Dermis blood vessel endothelial cell (primary cell): ENCODE measurements around the gene SNX15. TPM values are rescaled to one million over a fixed set of nuclear protein-coding genes. Genes with fewer than 3 reads are reported as not detected.
A peak's percentile ranks its signal among the peaks of the same experiment; 100 is the strongest.
"Not testable (repeated sequence)": the region's sequence is repeated elsewhere in the genome, so short reads cannot be mapped to it uniquely, and the experiment has no call there.

Experiments
- DNase-seq: peaks from one replicate; pipeline ENCODE4 v3.0.0; 2010
- total RNA-seq: library from RNA; depleted of rRNA; stranded (reverse); fragments of >200 nt; gene quantifications from 2 replicates; pipeline ENCODE4 v1.2.3, GENCODE V29; 2014

The SNX15 gene
- total RNA-seq = 13.1 and 16.5 TPM in 2 replicates

DNA sequence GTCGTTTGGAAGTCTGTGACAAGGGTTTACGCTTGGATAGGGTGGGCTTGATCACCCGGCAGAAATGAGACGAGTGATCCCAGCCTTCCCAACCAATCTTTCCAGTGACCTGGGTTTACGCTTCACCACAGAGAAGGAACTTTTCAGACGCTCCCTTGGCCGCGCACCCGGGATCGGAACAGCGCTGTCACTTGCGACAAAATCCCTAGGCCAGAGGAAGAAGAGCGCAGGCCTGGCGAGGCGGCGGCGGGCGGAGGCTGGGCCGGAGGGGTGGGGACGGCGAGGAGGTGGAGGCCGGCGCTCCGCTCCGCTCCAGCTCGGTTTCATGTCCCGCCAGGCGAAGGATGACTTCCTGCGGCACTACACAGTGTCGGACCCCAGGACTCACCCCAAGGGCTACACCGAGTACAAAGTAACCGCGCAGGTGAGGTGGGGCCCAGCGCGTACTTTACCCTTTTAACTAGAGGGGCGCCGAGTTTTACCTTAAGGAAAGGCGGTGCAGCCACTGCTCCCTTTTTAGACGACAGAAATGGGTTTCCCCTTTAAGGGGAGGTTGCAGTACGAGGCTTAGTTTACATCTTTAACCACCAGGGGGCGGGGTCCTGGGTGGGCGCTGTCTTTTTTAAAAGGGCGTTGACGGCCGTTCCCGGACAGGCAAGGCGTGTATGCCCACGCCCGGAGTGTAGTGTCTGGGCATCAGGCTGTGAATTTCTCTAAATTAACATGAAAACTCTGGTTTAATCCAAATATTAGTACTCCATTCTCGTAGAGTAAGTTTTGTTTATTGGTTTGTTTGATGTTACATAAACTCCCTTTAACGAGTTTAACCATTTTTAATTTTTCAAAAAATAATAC is at the start of gene SNX15:
Gene SNX15 (plus strand): TSS at position 227 of the 855 bp plus-strand sequence. CDS start 99 bp downstream, at position 326.
- DNase-seq = peak; percentile 97

DNA sequence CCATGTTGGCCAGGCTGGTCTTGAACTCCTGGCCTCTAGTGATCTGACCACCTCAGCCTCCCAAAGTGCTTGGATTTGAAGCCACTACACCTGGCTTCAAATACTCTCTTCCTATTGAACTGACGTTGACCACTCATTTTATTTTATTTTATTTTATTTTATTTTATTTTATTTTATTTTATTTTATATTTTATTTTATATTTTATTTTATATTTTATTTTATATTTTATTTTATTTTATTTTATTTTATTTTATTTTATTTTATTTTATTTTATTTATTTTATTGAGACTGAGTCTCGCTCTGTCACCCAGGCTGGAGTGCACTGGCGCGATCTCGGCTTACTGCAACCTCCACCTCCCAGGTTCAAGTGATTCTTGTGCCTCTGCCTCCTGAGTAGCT is 43.9 kb upstream of the SNX15 start:
- DNase-seq = not testable (repeated sequence)

- no peak for DNase-seq
Observed at GRCh38 chr11:64987998-64988854, 39.0 kb upstream of the SNX15 start.

GRCh38 chr11:64989416-64989815 is 37.8 kb upstream of the SNX15 start:
- DNase-seq = no peak

DNA sequence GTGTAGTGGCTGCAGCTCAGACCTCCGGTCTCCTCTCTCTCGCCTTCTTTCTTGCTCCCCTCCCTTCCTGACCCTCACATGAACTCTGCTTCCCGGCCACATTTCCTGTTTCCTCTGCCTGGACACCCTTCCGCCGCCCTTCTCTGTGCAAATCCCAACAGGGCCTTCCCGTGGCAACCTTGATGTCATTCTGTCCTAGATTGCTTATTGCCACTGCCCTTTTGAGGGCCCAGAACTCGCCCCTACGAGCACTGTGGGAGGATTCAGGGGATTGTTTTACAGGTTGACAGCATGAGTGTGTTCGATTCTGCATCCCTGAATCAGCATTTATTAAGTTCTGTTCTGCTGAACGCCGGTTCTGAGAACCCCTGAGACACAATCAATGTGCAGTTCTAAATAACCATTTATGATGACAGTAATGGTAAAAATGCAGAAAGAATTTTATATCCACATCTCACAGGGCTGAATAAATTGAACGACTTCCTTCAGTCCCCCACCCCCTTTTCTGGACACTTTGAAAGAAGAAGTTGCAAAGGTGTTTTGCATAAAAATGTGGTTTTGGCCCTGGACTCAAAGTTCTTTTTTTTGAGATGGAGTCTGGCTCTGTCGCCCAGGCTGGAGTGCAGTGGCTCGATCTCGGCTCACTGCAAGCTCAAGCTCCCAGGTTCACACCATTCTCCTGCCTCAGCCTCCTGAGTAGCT is 36.9 kb upstream of the SNX15 start:
- peak; percentile 51 for DNase-seq

DNA sequence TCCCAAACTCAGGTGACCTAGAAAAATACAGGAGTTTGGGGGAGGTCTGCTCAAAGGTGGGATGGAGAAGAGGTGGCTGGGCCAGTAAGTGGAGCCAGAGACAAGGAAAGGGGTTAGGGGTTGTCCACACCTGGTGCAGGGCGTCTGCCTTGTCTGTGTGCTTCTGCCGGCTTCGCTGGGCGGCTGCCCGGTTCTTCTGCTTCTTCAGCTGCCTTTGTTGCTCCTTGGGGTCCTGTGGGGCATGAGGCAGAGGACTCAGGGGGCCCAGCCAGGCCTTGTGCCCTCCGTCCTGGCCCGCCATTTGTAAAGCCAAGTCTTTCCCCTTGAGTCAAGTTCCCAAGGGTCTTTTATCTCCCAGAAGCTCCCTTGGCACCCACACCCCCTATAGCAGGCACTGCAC is 32.9 kb upstream of the SNX15 start:
- no peak for DNase-seq

DNA sequence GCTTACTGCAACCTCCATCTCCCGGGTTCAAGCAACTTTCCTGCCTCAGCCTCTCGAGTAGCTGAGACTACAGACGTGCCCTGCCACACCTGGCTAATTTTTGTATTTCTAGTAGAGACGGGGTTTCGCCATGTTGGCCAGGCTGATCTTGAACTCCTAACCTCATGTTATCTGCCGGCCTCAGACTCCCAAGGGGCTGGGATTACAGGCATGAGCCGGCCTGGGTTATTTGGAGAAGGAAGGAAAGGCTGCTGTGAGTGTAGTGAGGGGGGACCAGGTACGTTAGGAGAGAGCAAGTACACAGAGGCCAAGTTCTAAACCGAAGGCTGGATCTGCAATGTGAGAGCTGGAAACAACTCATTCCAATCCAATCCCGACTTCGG is 30.9 kb upstream of the SNX15 start:
- DNase-seq = no peak

DNA sequence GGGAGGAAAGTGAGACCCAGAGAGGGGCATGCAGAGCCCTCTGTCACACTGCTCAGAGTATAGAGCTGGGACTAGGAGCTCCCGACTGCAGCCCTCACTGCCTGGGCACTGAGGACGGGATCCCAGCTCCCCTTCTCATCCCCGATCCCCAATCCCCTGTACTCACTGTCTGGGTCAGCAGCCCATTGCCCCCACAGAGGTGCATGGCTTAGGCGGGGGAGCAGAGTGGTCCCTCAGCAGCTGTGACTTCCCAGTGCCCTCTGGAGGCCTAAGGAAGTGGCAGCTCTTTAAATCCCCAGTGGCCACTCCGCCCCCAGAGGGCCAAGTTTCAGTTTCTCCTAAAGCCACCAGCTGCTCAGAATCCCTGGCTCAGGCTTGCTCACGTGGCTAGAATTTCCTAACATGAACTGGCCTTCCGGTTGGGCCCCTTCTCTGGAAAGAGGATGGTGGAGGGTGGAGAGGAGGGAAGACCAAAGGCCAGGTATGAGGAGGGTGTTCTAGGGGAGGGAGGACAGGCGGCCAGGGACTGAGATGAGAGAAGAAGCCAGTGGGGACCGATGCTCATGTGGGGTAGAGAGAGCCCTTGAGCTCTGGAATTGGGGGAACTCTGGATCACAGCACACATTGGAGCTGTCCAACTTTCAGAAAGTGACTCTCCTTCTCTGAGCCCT is 30.4 kb upstream of the SNX15 start, which contains the start of gene BATF2:
Gene BATF2 (minus strand): TSS at position 262 of the 671 bp plus-strand sequence. CDS start 57 bp downstream, at position 205.
- DNase-seq = peak; percentile 62

- DNase-seq = no peak
Observed at GRCh38 chr11:64998141-64998540, 29.1 kb upstream of the SNX15 start.

DNA sequence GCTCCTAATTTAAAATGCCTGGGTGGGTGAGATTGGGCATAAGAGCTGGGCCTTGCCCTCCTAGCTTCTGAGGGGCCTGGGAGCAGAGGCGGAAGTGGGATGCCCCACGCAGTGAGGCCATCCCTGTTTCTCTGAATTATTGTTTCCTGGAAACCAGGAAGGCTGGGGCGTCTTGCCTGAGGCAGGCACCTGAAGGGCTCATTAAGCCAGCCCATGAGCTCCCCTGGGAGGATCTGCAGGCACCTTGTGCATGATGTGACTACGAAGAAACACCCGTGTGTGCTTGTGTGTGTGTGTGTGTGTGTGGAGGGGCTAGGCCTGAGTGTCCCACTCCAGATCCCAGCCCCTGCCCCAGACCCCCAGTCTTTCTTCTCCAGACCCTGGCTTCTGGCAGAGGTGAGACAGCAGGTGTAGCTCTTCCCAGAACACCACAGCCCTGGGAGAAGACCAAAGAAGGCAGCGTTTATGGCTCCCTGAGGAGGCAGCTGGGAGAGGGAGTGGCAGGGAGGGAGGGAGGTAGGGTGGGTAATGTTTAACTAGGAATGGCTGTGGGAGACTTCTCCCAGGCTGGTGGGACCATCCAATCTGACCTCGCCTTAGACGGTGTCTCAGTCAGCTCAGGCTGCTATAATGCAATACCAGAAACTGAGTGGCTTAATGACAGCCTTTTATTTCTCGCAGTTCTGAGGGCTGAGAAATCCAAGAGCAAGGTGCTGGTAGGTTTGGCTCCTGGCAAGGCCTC is 28.4 kb upstream of the SNX15 start:
- DNase-seq = no peak

- DNase-seq = no peak
Observed at GRCh38 chr11:64999478-64999877, 27.8 kb upstream of the SNX15 start.

- no peak for DNase-seq
Observed at GRCh38 chr11:65002706-65003105, 24.5 kb upstream of the SNX15 start.

DNA sequence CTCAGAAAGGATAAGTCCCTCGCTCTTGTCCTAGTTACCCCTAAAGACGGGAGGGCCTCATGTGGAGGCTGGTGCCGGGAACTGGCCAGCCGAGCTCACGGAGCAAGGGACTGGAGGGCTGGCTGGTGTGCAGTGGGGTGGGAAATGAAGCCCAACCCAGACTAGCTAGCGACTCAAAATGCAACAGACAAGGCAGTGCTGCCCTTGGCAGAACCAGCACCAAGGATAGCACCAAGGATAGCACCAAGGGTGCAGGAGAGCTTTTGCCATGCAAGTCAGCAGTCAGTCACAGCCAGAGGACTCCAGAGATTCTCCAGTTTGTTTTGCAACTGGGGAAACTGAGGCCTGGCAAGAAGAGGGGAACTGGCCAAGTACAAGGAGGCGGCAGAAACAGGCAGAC is 24.0 kb upstream of the SNX15 start:
- peak; percentile 20 for DNase-seq

DNA sequence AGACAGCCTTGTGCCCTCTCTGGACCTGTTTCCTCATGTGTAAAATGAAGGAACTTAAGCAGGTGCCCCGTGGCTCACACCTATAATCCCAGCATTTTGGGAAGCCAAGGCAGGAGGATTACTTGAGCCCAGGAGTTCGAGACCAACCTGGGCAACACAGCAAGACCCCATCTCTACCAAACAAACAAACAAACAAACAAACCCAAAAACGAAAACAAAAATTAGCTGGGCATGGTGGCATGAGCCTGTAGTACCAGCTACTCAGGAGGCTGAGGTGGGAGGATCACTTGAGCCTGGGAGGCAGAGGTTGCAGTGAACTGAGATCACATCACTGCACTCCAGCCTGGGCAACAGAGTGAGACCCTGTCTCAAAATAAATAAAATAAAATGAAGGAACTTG is 23.3 kb upstream of the SNX15 start:
- DNase-seq = not testable (repeated sequence)

DNA sequence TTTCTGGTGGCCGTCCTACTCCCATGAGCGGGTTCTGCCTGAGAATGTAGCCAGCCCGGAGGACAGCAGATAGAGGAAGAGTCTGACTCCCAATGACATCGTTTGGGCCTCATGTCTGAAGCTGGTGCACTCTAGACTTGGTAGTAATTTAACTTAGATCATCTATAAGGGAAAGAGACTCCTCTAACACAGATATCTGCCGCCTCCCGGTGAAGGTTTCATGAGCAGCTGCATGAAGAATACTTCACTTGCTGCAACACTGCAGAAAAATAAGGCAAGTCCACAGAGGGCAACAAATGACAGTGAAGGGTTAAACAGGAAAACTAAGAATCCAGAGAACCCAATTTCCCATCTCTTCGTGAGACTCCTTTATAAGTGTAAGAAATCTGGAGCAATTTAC is 19.2 kb upstream of the SNX15 start:
- DNase-seq = no peak

GRCh38 chr11:65008873-65009272 is 18.4 kb upstream of the SNX15 start:
- no peak for DNase-seq

GRCh38 chr11:65013130-65013887 is 13.9 kb upstream of the SNX15 start:
- peak; percentile 90 for DNase-seq

DNA sequence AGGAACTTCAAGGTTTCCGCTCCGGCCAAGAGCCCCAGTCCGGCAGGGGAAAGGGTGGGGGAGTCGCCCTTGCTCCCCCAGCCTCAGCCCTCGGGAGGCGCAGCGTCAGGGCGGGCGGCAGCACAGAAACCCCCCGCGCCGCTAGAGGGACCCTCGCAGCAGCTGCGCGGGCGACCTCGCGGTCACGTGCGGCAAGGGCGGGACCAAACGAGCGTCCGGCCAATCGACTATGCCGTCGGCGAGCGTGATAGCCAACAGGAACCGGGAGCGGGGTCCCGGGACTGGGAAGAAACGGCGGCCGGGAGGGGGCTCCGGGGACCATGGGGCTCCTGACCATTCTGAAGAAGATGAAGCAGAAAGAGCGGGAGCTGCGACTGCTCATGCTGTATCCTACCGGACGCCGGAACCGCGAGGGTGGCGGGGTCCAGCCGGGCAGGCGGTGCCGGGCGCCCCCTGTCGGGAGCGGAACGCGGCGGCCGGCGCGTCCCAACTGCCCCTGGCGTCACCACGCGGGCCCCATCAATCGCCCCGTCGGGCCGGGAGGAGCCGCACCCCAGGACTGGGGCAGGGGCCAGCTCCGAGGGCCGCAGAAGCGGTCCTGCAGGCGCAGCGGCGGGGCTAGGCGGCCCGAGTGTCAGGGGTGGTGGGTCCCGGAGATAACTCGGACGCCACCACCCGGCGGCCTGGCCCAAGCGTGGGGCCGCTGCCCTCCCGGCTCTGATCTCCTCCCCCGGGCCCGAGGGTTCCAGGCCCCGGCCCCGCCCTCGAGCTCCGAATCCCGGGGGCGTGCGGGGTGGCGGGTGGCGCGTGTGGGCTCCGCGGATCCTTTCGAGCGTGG is 13.1 kb upstream of the SNX15 start, which contains the start of gene ARL2:
Gene ARL2 (plus strand): TSS at position 273 of the 838 bp plus-strand sequence. CDS start 48 bp downstream, at position 321.
- peak; percentile 94 for DNase-seq

DNA sequence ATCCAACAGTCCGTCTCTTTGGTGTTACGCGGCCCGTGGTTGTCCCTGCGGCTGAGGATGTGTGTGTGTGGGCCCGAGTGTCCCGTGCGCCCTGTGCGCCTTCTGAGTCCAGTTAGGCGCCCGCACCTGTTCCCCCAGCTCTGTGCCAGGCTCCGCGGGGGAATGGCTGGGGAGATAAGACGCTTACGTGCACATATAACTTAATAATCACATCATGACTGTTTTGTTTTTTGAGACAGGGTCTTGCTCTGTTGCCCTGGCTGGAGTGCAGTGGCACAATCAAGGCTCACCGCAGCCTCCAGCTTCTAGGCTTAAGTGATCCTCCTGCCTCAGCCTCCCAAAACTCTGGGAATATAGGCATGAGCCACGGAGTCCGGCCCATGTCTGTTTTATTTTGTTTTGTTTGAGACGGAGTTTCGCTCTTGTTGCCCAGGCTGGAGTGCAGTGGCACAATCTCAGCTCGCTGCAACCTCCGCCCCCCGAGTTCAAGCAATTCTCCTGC is 12.5 kb upstream of the SNX15 start:
- no peak for DNase-seq
